ENCODE results near the gene SAFB2.

Gene SAFB2

DNA sequence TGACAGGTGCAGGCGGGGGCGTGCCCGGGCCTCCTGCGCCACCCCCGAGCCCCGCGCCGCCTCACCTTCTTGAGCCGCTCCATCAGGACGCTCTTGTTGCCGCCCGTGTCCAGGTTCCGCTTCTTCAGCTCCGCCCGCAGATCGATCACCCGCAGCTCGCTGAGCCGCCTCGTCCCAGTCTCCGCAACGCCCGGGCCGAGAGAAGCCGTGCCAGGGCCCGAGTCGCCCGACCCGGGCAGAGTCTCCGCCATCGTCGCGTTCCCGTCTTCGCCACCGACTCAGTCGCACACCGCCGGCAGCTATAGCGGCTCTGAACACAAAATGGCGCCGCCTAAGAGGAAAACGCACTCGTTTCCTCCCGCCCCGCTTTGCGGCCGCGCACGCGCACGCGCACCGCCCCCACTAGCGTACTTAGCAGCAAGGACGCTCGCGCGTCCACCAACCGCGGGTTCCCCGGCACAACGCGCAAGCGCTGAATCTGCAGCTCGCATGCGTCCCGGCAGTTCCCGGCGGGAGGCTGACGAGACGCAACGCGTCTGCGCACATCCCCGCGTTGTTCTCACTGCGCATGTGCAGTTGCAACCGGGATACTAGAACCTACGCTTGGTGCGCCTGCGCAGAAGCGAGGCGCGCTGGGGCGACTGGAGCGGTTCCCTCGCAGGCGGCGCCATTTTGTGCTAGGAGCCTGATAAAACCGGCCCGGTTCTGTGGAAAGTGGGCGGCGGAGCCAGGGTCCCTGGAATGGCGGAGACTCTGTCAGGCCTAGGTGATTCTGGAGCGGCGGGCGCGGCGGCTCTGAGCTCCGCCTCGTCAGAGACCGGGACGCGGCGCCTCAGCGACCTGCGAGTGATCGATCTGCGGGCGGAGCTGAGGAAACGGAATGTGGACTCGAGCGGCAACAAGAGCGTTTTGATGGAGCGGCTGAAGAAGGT is at the start of gene SAFB2, which contains the start of gene SAFB:
TSS of gene SAFB2 (minus strand) at position 312 of the 932 bp plus-strand sequence. CDS start at position 251, 61 bp downstream.
TSS of gene SAFB (plus strand) at position 619 of the 932 bp plus-strand sequence. CDS start at position 742, 123 bp downstream.
- peak; percentile 97 for DNase-seq (ENCODE audit: low spot score)

DNA sequence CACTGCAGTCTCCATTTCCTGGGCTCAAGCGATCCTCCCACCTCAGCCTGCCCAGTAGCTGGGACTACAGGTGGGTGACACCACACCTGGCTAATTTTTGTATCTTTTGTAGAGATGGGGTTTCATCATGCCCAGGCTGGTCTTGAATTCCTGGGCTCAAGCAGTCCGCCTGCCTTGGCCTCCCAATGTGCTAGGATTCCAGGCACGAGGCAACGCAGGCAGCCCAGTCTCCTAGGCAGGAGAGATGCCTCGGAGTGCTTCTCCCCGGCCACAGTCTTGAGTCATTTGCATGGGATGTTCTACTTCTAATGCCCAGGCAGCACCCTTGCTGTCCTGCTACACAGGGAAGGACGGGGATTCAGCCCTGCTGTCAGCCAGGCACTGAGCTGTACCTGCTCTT is 49.0 kb upstream of the SAFB2 start:
- DNase-seq (ENCODE audit: low spot score) = no peak

DNA sequence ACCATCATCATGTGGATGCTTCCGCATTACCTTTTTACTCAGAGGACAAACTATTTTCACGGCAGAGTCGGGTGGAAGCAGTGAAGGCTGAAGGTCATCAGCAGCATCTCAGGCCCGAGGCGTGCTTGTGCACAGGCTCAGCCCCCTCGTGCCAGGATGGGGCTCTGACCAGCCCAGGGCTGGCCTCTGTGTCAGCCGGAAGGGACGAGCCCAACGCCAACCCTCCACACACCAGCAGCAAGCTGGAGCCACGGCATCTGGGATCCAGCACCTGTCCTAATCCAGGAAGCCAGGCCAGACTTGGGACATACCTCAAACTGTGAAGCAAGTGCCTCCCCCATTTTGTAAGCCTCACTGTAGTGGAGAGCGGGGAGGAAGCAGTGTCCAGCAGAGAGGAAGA is 46.6 kb upstream of the SAFB2 start:
- DNase-seq (ENCODE audit: low spot score) = no peak

DNA sequence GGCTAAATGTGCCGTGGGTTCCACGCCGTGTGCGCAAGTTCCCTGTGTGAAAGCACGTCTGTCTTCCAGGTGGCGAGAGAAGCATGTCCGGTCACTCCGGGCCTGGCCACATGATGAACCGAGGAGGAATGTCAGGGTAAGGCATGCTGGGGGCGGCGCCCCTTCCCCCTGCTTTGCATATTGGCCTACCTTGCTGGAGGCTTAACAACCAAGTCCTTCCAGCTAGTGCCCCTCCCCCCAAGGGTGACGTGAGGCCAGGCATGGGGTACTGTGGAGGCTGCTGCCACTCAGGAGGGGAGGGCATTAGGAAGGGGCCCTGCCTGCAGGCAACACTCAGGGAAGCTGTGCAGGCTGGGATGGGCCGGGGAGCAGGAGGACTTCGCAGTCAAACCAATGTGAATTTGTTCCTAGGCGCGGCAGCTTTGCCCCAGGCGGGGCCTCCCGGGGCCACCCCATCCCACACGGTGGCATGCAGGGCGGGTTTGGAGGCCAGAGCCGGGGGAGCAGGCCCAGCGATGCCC is 45.2 kb upstream of the SAFB2 start:
- no peak for DNase-seq (ENCODE audit: low spot score)

DNA sequence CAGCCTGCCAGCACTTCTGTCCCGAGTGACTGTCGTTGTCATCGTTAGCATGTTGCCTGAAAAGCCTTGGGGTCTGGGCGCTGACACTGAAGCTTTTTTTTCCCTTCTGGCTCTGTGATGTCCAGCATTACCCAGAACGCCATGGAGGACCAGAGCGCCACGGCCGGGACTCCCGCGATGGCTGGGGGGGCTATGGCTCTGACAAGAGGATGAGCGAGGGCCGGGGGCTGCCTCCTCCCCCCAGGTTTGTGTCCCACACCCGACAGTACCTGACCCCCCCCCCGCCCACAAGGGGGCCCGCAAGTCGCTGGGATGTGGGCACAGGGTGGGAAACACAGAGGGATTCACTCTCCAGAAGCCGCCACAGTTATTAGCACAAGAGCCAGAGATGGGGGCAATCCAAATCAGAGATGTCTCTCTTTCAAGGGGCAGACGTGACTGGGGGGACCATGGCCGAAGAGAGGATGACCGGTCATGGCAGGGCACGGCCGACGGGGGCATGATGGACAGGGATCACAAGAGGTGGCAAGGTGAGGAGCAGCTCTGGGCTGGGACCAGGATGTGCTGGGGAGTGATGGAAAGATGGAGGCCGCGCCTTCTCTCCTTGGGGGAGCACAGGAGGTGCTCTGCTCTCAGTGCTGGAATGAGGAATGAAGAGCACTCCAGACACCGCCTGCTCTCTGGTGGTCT is 44.5 kb upstream of the SAFB2 start:
- no peak for DNase-seq (ENCODE audit: low spot score)

DNA sequence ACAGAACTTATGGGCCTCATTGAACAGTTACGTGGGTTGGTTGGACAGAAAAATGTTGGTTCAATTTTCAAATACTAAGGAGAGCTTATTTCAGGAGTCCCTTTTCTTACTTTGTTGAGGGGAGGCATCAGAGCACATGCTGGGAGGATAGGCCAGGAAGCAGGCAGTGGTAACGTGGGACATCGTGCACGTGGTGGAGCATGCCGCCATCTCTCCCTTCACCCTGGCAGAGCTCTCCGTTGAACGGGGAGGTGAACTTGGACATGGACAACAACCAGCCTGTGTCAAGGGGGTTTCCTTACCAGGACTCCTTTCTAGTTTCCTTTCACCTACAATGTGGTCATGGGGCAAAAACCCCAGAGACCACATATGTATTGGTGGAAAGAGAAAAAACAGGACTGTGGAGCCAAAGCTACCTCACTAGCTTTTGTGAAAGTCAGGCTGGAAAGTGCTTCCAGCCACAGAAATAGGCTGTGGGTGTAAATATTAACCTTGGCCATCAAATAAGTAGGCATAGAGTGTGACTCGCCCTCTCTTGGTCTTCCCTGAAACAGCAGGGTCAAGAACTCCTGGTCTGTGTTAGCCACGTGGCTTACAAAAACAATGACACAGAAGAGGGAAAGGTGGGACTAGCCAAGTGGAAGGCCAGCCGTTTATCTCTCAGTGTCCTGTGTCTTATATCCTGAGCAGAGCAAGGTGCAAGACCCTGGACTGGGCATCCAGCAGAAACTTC is 43.4 kb upstream of the SAFB2 start:
- peak; percentile 62 for DNase-seq (ENCODE audit: low spot score)

DNA sequence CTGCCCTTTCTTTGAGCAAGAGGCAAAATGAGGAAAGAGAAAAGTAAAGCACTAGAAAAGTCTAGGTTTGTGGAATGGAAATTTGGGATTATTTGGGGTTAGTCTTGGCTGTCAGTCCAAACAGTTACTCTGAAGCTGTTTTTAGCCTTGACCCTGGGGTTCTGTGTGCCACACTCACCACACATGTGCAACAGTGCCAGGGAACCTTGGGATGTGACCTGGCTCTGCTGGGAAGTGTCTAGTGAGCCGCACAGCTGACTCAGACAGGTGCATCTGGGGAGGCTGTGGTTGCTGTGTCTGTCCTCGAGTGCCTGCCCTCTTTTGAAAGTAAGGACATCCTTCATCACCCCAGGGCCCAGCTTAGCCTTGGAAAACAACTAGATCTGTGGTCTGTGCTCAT is 41.9 kb upstream of the SAFB2 start:
- DNase-seq (ENCODE audit: low spot score) = no peak

DNA sequence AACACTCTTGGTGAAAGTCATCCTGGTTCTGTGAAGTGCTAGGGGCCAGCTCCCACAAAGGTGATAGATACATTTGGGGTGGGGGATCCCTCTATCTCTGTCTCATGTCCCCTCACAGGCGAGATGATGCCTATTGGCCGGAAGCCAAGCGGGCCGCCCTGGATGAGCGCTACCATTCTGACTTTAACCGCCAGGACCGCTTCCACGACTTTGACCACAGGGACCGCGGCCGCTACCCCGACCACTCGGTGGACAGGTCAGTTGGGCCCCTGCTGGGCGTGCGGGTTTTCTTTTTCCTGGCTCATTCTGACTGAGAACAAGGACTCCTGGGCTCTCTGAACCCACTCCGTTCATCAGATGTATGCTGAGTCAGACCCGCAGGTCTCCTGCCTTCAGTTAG is 41.3 kb upstream of the SAFB2 start:
- DNase-seq (ENCODE audit: low spot score) = no peak

DNA sequence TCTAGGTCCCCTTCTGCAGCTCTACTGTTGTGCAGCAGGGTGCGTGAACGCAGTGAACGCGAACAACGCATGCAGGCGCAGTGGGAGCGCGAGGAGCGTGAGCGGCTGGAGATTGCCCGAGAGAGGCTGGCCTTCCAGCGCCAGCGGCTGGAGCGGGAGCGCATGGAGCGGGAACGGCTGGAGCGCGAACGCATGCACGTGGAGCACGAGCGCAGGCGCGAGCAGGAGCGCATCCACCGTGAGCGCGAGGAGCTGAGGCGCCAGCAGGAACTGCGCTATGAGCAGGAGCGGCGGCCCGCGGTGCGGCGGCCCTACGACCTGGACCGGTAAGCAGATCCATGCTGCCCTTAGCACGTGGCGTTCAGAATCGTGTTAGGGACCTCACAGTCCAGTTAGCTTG is 38.9 kb upstream of the SAFB2 start:
- no peak for DNase-seq (ENCODE audit: low spot score)

DNA sequence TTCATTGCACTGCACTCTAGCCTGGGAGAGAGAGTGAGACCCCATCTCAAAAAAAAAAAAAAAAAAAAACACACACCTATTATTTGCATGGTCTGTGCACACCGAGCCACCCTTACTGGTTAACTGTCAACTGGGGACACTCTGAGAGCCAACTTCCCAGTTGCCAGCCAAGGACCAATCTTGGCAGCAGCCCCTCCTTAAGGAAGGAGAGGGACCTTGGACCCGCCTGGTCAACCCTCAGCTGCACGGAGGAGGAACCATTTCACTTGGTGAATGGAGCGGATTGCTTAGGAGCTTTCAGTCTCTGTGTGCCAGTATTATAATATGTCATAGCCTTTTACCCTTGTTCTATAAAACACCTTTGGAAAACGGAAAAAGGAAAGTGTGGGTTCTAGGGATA is 32.8 kb upstream of the SAFB2 start:
- DNase-seq (ENCODE audit: low spot score) = no peak

DNA sequence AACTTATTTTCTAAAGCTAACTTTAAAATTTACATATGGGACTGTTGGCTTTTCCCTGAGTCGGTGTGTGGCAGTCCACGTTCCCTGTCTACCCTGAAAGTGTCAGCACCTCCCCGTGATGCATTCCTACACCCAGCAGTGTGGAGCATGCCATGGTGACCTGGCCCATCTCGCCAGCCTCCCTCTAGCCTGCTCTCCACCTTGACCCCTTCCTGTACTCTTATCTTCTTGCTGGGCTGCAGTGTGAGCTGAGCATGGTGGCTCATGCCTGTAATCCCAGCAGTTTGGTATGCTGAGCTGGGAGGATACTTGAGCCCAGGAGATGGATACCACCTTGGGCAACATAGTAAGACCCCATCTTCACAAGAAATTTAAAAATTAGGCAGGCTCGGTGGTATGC is 32.4 kb upstream of the SAFB2 start:
- no peak for DNase-seq (ENCODE audit: low spot score)

DNA sequence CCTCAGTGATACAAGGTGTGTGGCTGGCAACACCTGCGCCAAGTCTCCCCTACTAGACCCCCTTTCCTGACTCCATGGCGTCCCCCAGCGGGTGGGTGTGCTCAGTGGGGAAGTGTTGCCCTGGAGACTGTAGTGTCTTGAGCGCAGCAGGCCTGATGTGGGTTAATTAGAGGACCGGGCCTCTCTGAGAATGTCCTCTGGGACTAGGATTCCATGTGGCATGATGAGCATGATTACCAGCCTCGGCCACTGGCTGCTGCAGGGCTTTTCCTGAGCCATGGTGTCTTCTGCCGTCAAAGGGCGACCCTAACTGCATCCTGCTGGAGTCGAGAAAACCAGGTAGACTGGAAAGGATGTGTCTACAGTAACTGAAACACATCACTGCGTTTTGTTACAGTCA is 29.7 kb upstream of the SAFB2 start:
- no peak for DNase-seq (ENCODE audit: low spot score)

DNA sequence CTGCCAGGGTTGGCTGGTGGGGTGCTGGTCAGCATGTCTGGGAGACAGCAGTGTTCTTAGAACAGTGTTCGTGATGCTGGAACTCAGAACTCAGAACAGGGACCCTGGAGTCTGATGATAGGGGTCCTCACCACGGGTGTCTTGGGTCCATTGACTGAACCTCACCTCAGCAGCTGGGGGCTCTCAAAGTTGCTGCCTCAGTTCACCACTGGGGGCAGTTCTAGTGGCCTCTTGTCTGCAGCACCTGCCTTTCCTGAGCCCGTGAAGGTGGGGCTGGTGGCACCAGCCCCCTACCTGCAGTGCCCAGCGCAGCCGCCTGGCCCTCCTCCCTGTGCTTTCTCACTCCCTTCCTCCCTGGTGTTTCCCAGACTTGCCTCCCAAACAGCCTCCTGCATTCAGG is 28.8 kb upstream of the SAFB2 start:
- DNase-seq (ENCODE audit: low spot score) = no peak

DNA sequence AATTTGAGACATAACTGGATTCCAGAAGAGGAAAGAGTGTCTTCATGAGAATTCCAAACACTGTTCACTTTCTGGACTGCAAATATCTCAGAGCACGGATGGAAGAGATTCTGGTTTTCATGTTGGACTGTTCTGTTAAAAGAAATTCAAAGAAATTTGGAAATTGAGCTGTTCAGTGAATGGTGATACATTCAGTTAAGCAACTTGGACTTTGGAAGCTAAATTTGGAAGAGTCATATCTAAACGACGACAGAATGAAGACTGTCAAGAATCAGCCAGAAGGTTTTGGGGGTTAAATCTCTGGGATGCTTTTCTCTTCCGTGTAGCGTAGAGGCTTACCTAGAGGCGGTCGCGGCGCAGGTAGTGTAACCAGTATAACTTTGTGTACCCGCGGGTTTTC is 25.9 kb upstream of the SAFB2 start:
- DNase-seq (ENCODE audit: low spot score) = no peak

DNA sequence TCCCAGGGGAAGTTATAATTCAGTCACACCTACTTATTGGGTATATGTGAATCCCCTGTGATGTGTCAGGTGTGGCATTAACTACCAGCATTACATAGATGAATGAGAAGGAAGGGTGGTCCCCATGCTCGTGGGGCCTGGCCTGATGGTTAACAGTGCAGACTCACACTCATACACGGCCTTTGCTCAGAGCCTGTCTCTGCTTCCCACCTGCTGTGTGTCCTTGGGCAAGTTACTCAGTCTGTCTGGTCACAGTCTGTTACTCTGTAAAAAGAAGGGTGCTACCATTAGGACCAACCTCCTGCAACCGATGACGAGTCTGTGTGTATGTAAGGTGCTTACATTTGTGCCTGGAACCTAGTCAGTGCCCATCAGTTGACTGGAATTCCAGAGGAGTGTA is 24.1 kb upstream of the SAFB2 start:
- no peak for DNase-seq (ENCODE audit: low spot score)

DNA sequence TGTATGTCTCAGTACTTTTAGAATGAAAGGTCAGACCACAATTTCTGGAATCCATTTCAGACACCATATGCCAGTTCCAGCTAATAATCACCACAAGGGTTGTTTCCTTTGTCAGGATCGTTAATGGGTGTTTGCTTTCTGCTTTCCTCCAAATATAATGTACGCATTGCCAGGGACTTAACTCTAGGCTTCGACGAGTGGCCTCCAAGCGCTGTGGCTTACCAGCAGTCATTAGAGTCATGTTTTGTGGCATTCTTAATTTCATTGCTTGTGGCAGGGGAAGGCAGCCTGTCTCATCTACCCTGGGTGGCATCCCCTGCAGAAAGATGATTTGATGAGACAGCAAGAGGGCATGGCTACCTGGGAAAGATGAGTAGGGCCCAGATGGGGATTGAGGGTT is 22.8 kb upstream of the SAFB2 start:
- no peak for DNase-seq (ENCODE audit: low spot score)

DNA sequence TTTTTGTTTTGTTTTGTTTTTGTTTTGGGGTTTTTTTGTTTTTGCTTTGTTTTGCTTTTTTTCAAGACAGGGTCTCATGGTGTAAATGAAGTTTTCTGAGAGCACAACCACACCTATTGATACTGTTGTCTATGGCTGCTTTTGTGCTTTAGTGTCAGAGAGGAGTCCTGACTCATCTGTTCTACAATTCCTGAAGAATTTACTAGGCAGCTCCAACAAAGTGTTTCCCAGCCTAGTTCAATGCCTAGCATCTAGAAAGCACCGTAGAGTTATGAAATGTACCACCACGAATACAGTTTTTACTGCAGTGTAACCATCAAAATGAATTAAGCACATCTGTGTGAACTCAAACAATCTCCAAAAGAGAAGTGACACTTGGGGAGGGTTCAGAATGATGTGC is 21.5 kb upstream of the SAFB2 start:
- DNase-seq (ENCODE audit: low spot score) = no peak

DNA sequence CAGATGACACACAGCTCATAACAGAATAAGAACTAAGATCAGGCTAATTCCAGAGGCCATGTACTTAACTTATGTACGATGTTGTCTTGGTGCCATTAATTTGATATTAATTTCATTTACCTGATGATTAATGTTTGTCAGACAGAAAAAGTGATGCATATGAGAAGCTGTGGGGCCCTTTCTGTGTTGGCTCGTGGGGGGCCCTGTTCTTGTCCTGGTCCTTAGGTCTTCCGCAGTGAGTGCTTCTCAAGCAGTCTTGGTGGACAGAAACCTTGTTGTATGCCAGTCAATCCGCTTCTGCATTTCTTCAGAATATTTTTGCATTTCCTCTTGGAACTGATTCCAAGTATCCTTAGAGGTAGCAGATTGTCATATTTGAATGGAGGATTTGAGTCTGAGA is 20.5 kb upstream of the SAFB2 start:
- no peak for DNase-seq (ENCODE audit: low spot score)

DNA sequence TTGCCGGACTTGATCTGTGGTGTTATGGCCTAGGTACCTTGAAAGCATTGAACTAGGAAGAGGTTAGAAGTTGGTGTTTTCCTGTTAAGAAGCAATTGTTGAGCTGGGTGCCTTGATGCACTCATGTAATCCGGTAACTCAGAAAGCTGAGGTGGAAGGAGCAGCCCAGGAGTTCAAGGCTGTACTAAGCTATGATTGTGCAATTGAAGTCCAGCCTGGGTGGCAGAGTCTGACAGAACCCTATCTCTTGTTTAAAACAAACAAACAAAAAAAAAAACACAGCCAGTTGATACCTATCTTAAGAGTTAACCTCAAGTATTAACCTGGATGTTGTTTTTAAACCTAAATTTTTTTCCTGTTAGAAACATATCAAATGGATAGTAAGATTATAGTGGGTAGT is 19.6 kb upstream of the SAFB2 start:
- no peak for DNase-seq (ENCODE audit: low spot score)

DNA sequence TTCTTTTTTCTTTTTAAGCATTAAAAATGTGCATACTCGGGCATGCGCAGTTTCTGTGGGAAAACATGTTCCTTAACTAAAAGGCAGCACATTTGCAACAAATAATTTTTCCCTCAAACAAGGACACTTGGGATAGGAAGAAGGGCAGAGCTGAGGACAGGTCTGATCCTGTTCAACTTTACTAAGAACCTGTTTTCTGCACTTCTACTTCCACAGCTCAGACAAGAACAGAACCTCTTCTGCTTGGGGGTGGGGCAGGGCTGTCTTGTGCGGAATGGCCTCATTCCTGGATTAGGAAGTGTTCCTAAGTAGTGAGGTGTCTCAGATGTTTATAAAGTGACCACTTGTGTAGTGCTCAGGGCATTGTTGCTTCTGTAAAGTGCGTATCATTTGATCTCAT is 18.6 kb upstream of the SAFB2 start:
- no peak for DNase-seq (ENCODE audit: low spot score)

DNA sequence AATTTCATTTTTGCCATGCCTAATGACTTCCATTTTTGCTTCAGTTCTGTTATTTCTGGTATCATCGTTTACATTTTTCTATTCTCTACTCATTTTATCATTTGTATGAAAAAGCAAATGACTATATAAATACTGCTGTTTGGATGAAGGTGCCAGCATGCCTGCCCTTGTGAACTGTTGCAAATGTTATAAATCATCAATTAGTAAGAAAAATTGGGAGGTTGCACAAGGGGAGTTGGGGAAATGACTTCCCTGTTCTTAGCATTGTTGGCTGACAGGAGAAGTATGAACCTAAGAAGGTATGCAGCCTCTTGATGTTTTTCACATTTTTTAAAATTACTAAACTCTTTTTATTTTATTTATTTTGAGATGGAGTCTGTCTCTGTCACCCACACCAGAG is 15.4 kb upstream of the SAFB2 start:
- DNase-seq (ENCODE audit: low spot score) = no peak

DNA sequence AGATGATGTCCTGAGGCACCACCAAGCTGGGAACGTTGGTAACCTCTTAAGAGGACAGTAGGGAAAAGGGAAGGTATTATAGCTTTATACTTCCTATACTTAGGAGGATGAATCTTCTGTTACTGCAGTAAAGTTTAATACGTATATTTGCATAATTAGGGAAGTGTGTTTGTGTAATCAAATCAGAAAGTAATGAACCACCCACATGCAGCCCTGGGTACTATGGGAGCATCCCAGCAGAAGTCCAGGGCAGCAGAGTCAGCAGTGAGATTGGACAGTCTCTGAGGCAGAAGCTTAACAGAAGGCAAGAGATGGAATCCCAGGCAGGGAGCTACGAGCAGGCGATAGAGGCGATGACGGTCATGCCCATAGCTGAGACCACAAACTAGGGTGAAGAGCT is 12.9 kb upstream of the SAFB2 start:
- no peak for DNase-seq (ENCODE audit: low spot score)

DNA sequence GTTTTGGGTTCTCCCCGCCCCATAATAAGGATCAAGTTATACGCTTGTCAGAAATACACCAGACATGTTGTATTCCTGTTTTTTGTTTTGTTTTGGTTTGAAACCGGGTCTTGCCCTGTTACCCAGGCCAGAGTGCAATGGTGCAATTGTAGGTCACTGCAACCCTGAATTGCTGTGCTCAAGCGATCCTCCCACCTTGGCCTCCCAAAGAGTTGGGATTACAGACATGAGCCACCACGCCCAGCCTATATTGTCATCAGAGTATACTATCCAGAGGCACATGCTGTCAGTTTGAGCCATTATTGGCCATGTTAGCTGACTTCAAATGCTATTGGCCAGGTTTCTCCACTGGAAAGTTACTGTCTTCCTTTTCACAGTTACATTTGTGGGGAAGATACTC is 10.1 kb upstream of the SAFB2 start:
- DNase-seq (ENCODE audit: low spot score) = no peak

All from HuH-7.5 (cell line).